ENCODE results near the gene LTBP1. TPM values are rescaled to one million over a fixed set of nuclear protein-coding genes. Genes with fewer than 3 reads are reported as not detected.

The LTBP1 gene
- total and polyA plus RNA-seq, 2 donors (not counting 1 experiment from before 2014, with no cell fraction given), result 0.69 TPM; not detected in 1

- Histone ChIP-seq H3K4me1 (ENCODE audit: control insufficient read depth in 2 of 2, insufficient read depth in 2 of 2, low read length in 2 of 2) (no peaks in the 10 kb centered on the region), H3K36me3 (replicated peaks in 1 of 2; ENCODE audit: control extremely low read depth in 1 of 2, control insufficient read depth in 1 of 2, extremely low read depth in 1 of 2, insufficient read depth in 2 of 2, low read length in 1 of 2) (no peaks in the 10 kb centered on the region), H3K9ac (ENCODE audit: low read length) (no peak overlapping the region), H3K9me3 (ENCODE audit: control extremely low read depth in 1 of 3, control insufficient read depth in 2 of 3, insufficient read depth in 1 of 3, low read length in 2 of 3) (no peaks in the 10 kb centered on the region), H3K79me2 (ENCODE audit: control insufficient read depth, insufficient read depth, low read length) (no peaks in the 10 kb centered on the region), H3K4me2 (replicated peaks; ENCODE audit: low read depth, low read length, poor library complexity, severe bottlenecking) (no peak overlapping the region), H3K27ac (ENCODE audit: low read length in 2 of 2) (no peak overlapping the region), H2AFZ (ENCODE audit: insufficient read depth, low read depth, low read length, poor library complexity, severe bottlenecking) (no peak overlapping the region), H4K20me1 (ENCODE audit: control insufficient read depth, insufficient read depth, low read length, poor library complexity, severe bottlenecking) (no peaks in the 10 kb centered on the region), H3K27me3 (replicated peaks in 1 of 4; ENCODE audit: control extremely low read depth in 1 of 4, control insufficient read depth in 3 of 4, insufficient read depth in 4 of 4, low read length in 3 of 4) (no peaks in the 10 kb centered on the region), H3K4me3 (ENCODE audit: control extremely low read depth in 1 of 5, extremely low read depth in 1 of 5, insufficient read depth in 1 of 5, low read depth in 2 of 5, low read length in 4 of 5) (no peak overlapping the region)
- no CpG with 5 or more reads among the region's 2 CpGs for WGBS (ENCODE audit: insufficient coverage)
- no peak for TF ChIP-seq EZH2 (IDR thresholded peaks at IDR 0.05; ENCODE audit: borderline replicate concordance, insufficient read depth, low read depth, low read length, poor library complexity, severe bottlenecking)
- ATAC-seq (ENCODE audit: low read depth) (no peak), DNase-seq (no peak)
- no peak overlapping the region for H3K27ac Mint-ChIP-seq
- POLR2A ChIA-PET, result no interaction called here
- H3K27me3 Mint-ChIP-seq, result peaks cover 11% of the 10 kb centered on the region
- H3K4me1 Mint-ChIP-seq, result no peaks in the 10 kb centered on the region
- CTCF ChIA-PET, result no interaction called here
- no peak overlapping the region for H3K4me3 Mint-ChIP-seq
- intact Hi-C loops (cut with micrococcal nuclease), result no loop called here
- H3K9me3 Mint-ChIP-seq (ENCODE audit: insufficient read depth), result peaks cover under 1% of the 10 kb centered on the region
Observed at GRCh38 chr2:33115196-33115595, 168.4 kb downstream of the LTBP1 start.

- no CpG with 5 or more reads among the region's 1 CpG for WGBS (ENCODE audit: insufficient coverage)
- H3K27me3 ChIP-seq (replicated peaks in 1 of 4; ENCODE audit: control extremely low read depth in 1 of 4, control insufficient read depth in 3 of 4, insufficient read depth in 4 of 4, low read length in 3 of 4), result no peaks in the 10 kb centered on the region
- ChIA-PET POLR2A (no interaction called here), CTCF (no interaction called here)
- H2AFZ ChIP-seq (ENCODE audit: insufficient read depth, low read depth, low read length, poor library complexity, severe bottlenecking), result no peak overlapping the region
- H4K20me1 ChIP-seq (ENCODE audit: control insufficient read depth, insufficient read depth, low read length, poor library complexity, severe bottlenecking), result no peaks in the 10 kb centered on the region
- H3K27ac ChIP-seq (ENCODE audit: low read length in 2 of 2), result no peak overlapping the region
- Mint-ChIP-seq H3K27ac (no peak overlapping the region), H3K4me1 (no peaks in the 10 kb centered on the region), H3K27me3 (peaks cover 11% of the 10 kb centered on the region), H3K4me3 (no peak overlapping the region), H3K9me3 (ENCODE audit: insufficient read depth) (peaks cover 2% of the 10 kb centered on the region)
- H3K79me2 ChIP-seq (ENCODE audit: control insufficient read depth, insufficient read depth, low read length), result no peaks in the 10 kb centered on the region
- no peak overlapping the region for H3K9ac ChIP-seq (ENCODE audit: low read length)
- no peak overlapping the region for H3K4me3 ChIP-seq (ENCODE audit: control extremely low read depth in 1 of 5, extremely low read depth in 1 of 5, insufficient read depth in 1 of 5, low read depth in 2 of 5, low read length in 4 of 5)
- no peak for DNase-seq
- no peaks in the 10 kb centered on the region for H3K36me3 ChIP-seq (replicated peaks in 1 of 2; ENCODE audit: control extremely low read depth in 1 of 2, control insufficient read depth in 1 of 2, extremely low read depth in 1 of 2, insufficient read depth in 2 of 2, low read length in 1 of 2)
- ATAC-seq (ENCODE audit: low read depth), result no peak
- TF ChIP-seq CTCF (IDR thresholded peaks at IDR 0.05) (no peak), EZH2 (IDR thresholded peaks at IDR 0.05; ENCODE audit: borderline replicate concordance, insufficient read depth, low read depth, low read length, poor library complexity, severe bottlenecking) (no peak)
- no peaks in the 10 kb centered on the region for H3K4me1 ChIP-seq (ENCODE audit: control insufficient read depth in 2 of 2, insufficient read depth in 2 of 2, low read length in 2 of 2)
- intact Hi-C loops (cut with micrococcal nuclease), result no loop called here
- H3K4me2 ChIP-seq (replicated peaks; ENCODE audit: low read depth, low read length, poor library complexity, severe bottlenecking), result no peak overlapping the region
- no peaks in the 10 kb centered on the region for H3K9me3 ChIP-seq (ENCODE audit: control extremely low read depth in 1 of 3, control insufficient read depth in 2 of 3, insufficient read depth in 1 of 3, low read length in 2 of 3)
Observed at GRCh38 chr2:33115728-33116127, 169.0 kb downstream of the LTBP1 start.
